H9 (cell line): Measurements from ENCODE around the gene TADA2B. TPM values are rescaled to one million over a fixed set of nuclear protein-coding genes. Genes with fewer than 3 reads are reported as not detected.

Source experiments
- DNase-seq: peaks from one replicate; pipeline ENCODE4 v3.0.0-alpha.2; 2017
- H2AFZ ChIP-seq: one replicate; pipeline ENCODE4 v1.6.1; 2013; ENCODE audit warnings: mild to moderate bottlenecking, low read length, control low read depth, moderate library complexity
- H2AK5ac ChIP-seq: 2 replicates; pipeline ENCODE4 v1.6.1; 2013; ENCODE audit warnings: low read length, control low read depth, mixed read lengths; ENCODE audit not compliant: insufficient read length
- H2BK120ac ChIP-seq: one replicate; pipeline ENCODE4 v1.6.1; 2013; ENCODE audit warnings: low read depth, mild to moderate bottlenecking, low read length, control low read depth, inconsistent platforms; ENCODE audit not compliant: poor library complexity, severe bottlenecking
- H2BK12ac ChIP-seq: 2 replicates; pipeline ENCODE4 v1.6.1; 2013; ENCODE audit warnings: low read length, control low read depth, mixed read lengths, low read depth; ENCODE audit not compliant: insufficient read length
- H2BK15ac ChIP-seq: 2 replicates; pipeline ENCODE4 v1.6.1; 2013; ENCODE audit warnings: low read depth, low read length, control low read depth
- H2BK20ac ChIP-seq: one replicate; pipeline ENCODE4 v1.6.1; 2013; ENCODE audit warnings: low read depth, mild to moderate bottlenecking, low read length, control low read depth, inconsistent platforms; ENCODE audit not compliant: poor library complexity, severe bottlenecking
- H2BK5ac ChIP-seq: 2 replicates; pipeline ENCODE4 v1.6.1; 2013; ENCODE audit warnings: low read length, control low read depth, mixed read lengths; ENCODE audit not compliant: insufficient read length
- H3K14ac ChIP-seq: 2 replicates; pipeline ENCODE4 v1.6.1; 2013; ENCODE audit warnings: low read length, control low read depth; ENCODE audit not compliant: insufficient read depth
- H3K18ac ChIP-seq: 2 replicates; pipeline ENCODE4 v1.6.1; 2013; ENCODE audit warnings: low read depth, mild to moderate bottlenecking, mixed read lengths, low read length, control low read depth; ENCODE audit not compliant: insufficient read length
- H3K23ac ChIP-seq: 2 replicates; pipeline ENCODE4 v1.6.1; 2013; ENCODE audit warnings: low read length, control low read depth, mixed read lengths, low read depth; ENCODE audit not compliant: insufficient read length
- H3K23me2 ChIP-seq: 2 replicates; pipeline ENCODE4 v1.6.1; 2013; ENCODE audit warnings: low read depth, mild to moderate bottlenecking, mixed read lengths, low read length, control low read depth; ENCODE audit not compliant: insufficient read length, poor library complexity, severe bottlenecking
- H3K27ac ChIP-seq: 2 replicates; pipeline ENCODE4 v1.5.1; 2013; ENCODE audit warnings: low read length, control low read depth, mixed read lengths, low read depth; ENCODE audit not compliant: insufficient read length
- H3K27me3 ChIP-seq: 2 replicates; pipeline ENCODE4 v1.6.1; 2013; ENCODE audit warnings: low read length, control low read depth, inconsistent platforms; ENCODE audit not compliant: insufficient read depth
- H3K4ac ChIP-seq: 2 replicates; pipeline ENCODE4 v1.6.1; 2013; ENCODE audit warnings: low read depth, mild to moderate bottlenecking, control low read depth, inconsistent platforms, low read length, moderate library complexity
- H3K4me1 ChIP-seq: 2 replicates; pipeline ENCODE4 v1.6.1; 2013; ENCODE audit warnings: low read length, control low read depth, inconsistent platforms; ENCODE audit not compliant: insufficient read depth
- H3K4me2 ChIP-seq: 2 replicates; pipeline ENCODE4 v1.6.1; 2013; ENCODE audit warnings: low read length, control low read depth, mixed read lengths; ENCODE audit not compliant: insufficient read length, insufficient read depth
- H3K56ac ChIP-seq: 2 replicates; pipeline ENCODE4 v1.6.1; 2013; ENCODE audit warnings: low read depth, mild to moderate bottlenecking, mixed read lengths, low read length, control low read depth; ENCODE audit not compliant: insufficient read length
- H3K79me1 ChIP-seq: 2 replicates; pipeline ENCODE4 v1.6.1; 2013; ENCODE audit warnings: low read depth, mild to moderate bottlenecking, moderate library complexity, low read length, control low read depth, inconsistent platforms; ENCODE audit not compliant: insufficient read depth, poor library complexity, severe bottlenecking
- H3K79me2 ChIP-seq: 2 replicates; pipeline ENCODE4 v1.6.1; 2013; ENCODE audit warnings: low read length, control low read depth, inconsistent platforms; ENCODE audit not compliant: insufficient read depth
- H3K9ac ChIP-seq: 2 replicates; pipeline ENCODE4 v1.6.1; 2013; ENCODE audit warnings: low read length, control low read depth, mixed read lengths; ENCODE audit not compliant: insufficient read length; ENCODE audit errors: extremely low read depth
- H3K9me3 ChIP-seq: one replicate; pipeline ENCODE4 v1.6.1; 2013; ENCODE audit warnings: low read depth, low read length, inconsistent platforms; ENCODE audit not compliant: control insufficient read depth
- H3T11ph ChIP-seq: one replicate; pipeline ENCODE4 v1.6.1; 2013; ENCODE audit warnings: mild to moderate bottlenecking, low read length, control low read depth, inconsistent platforms
- H4K20me1 ChIP-seq: one replicate; pipeline ENCODE4 v1.6.1; 2013; ENCODE audit not compliant: control insufficient read depth, insufficient read length, insufficient read depth
- H4K5ac ChIP-seq: 2 replicates; pipeline ENCODE4 v1.6.1; 2013; ENCODE audit warnings: low read depth, mild to moderate bottlenecking, mixed read lengths, low read length, control low read depth; ENCODE audit not compliant: insufficient read length
- H4K8ac ChIP-seq: replicated peaks from 2 replicates; pipeline ENCODE4 v1.6.1; 2013; ENCODE audit warnings: low read length, control low read depth, mixed read lengths, low read depth; ENCODE audit not compliant: insufficient read length
- H4K91ac ChIP-seq: 2 replicates; pipeline ENCODE4 v1.6.1; 2013; ENCODE audit warnings: low read depth, mild to moderate bottlenecking, moderate library complexity, mixed read lengths, low read length, control low read depth; ENCODE audit not compliant: insufficient read length
- H3K27ac Mint-ChIP-seq, 3 experiments: 2 replicates in 2 of 3; 3 replicates in 1 of 3; pipeline ENCODE4 v1.8.0; 2020 to 2021; ENCODE audit warnings: mixed read lengths in 3 of 3, mild to moderate bottlenecking in 1 of 3, moderate library complexity in 1 of 3
- H3K27me3 Mint-ChIP-seq: 2 replicates; pipeline ENCODE4 v1.8.0; 2021; ENCODE audit warnings: low read depth, mild to moderate bottlenecking, moderate library complexity, mixed read lengths
- H3K36me3 Mint-ChIP-seq, 3 experiments: 2 replicates in 2 of 3; 3 replicates in 1 of 3; pipeline ENCODE4 v1.8.0; 2020 to 2021; ENCODE audit warnings: low read depth in 3 of 3, mixed read lengths in 3 of 3; ENCODE audit not compliant: insufficient read depth in 1 of 3
- H3K4me1 Mint-ChIP-seq, 2 experiments: 2 replicates each; pipeline ENCODE4 v1.8.0; 2020; ENCODE audit warnings: mixed read lengths in 2 of 2
- H3K4me3 Mint-ChIP-seq, 2 experiments: 2 replicates in 1 of 2; 3 replicates in 1 of 2; pipeline ENCODE4 v1.8.0; 2020 to 2021; ENCODE audit warnings: mild to moderate bottlenecking in 2 of 2, mixed read lengths in 2 of 2, moderate library complexity in 1 of 2
- H3K9me3 Mint-ChIP-seq, 2 experiments: 2 replicates in 1 of 2; 3 replicates in 1 of 2; pipeline ENCODE4 v1.8.0; 2020; ENCODE audit warnings: mild to moderate bottlenecking in 2 of 2, mixed read lengths in 2 of 2, moderate library complexity in 1 of 2
- WGBS: extraction: QIAGEN DNeasy Blood & Tissue Kit; methylation state at CpG from one replicate; pipeline ENCODE4 v1.1.7; 2013; ENCODE audit warnings: missing lambda C conversion rate, low lambda C conversion rate, mixed read lengths; ENCODE audit not compliant: insufficient read length; ENCODE audit errors: extremely low coverage; 5-methylcytosine and 5-hydroxymethylcytosine counted together
- total RNA-seq: library from RNA; stranded (reverse); gene quantifications from 2 replicates; pipeline ENCODE4 v1.2.1, GENCODE V29; 2021
- TF ChIP-seq, protein P1 (sequence below): fragments of 200-600 bp; sonication (generic); conservative IDR thresholded peaks from 3 replicates; pipeline ENCODE4 v1.8.0; 2021; ENCODE audit warnings: antibody characterized with exemption, mild to moderate bottlenecking

Gene TADA2B
- total RNA-seq, 1 experiment from 2014 or later = 14.0 TPM

DNA sequence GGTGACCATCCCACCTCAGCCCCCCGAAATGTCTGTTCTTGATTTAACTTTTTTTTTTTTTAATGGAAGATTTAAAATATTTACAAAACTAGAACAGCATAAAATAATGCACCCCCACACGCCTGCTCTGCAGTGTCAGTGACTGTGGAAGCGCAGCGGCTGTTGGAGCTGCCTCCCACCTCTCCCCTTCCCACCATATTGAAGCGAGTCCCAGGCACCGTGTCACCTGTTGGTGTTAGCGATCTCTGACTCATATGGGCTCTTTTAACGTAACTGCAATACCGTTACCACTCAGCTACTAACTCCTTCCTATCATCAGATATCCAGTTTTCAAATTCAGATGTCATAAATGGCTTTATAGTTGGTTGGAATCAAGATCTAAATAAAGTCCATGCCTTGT is 17.1 kb upstream of the TADA2B start:
- H3K56ac ChIP-seq = no peak overlapping the region
- no peak overlapping the region for H3T11ph ChIP-seq
- H3K27me3 Mint-ChIP-seq = no peaks in the 10 kb centered on the region
- no peaks in the 10 kb centered on the region for H3K79me2 ChIP-seq
- no peak overlapping the region for H3K23ac ChIP-seq
- no peaks in the 10 kb centered on the region; the same call in 1 of the 2 replicates for H3K4me1 ChIP-seq
- H3K18ac ChIP-seq = no peak overlapping the region
- no peaks in the 10 kb centered on the region for H3K23me2 ChIP-seq
- DNase-seq = no peak
- H3K27ac Mint-ChIP-seq = peak overlapping the region in 2 of 3 experiments; percentile 44 to 66; a peak in 3 of 7 replicates
- WGBS = no CpG with 5 or more reads among the region's 9 CpGs
- H3K14ac ChIP-seq = no peak overlapping the region
- H4K5ac ChIP-seq = no peak overlapping the region
- no peak overlapping the region for H3K4me2 ChIP-seq
- TF ChIP-seq, protein P1, sequence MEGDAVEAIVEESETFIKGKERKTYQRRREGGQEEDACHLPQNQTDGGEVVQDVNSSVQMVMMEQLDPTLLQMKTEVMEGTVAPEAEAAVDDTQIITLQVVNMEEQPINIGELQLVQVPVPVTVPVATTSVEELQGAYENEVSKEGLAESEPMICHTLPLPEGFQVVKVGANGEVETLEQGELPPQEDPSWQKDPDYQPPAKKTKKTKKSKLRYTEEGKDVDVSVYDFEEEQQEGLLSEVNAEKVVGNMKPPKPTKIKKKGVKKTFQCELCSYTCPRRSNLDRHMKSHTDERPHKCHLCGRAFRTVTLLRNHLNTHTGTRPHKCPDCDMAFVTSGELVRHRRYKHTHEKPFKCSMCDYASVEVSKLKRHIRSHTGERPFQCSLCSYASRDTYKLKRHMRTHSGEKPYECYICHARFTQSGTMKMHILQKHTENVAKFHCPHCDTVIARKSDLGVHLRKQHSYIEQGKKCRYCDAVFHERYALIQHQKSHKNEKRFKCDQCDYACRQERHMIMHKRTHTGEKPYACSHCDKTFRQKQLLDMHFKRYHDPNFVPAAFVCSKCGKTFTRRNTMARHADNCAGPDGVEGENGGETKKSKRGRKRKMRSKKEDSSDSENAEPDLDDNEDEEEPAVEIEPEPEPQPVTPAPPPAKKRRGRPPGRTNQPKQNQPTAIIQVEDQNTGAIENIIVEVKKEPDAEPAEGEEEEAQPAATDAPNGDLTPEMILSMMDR = no peak
- H3K4me3 Mint-ChIP-seq = no peak overlapping the region
- H3K9ac ChIP-seq = no peak overlapping the region
- H2AFZ ChIP-seq = no peak overlapping the region
- no peak overlapping the region for H2AK5ac ChIP-seq
- H3K4ac ChIP-seq = no peak overlapping the region
- no peaks in the 10 kb centered on the region; a peak in 1 of 5 replicates for H3K9me3 Mint-ChIP-seq
- H3K27me3 ChIP-seq = no peaks in the 10 kb centered on the region
- H2BK120ac ChIP-seq = no peak overlapping the region
- no peak overlapping the region for H2BK15ac ChIP-seq
- no peaks in the 10 kb centered on the region for H3K79me1 ChIP-seq
- H4K8ac ChIP-seq = no peak overlapping the region
- H4K20me1 ChIP-seq = no peaks in the 10 kb centered on the region
- peaks cover 0 to 13% of the 10 kb centered on the region in 2 experiments; a peak in 2 of 4 replicates for H3K4me1 Mint-ChIP-seq
- H2BK12ac ChIP-seq = no peak overlapping the region
- no peak overlapping the region for H3K27ac ChIP-seq
- H3K36me3 Mint-ChIP-seq = peaks cover 27 to 68% (median 67%) of the 10 kb centered on the region in 3 experiments
- H3K9me3 ChIP-seq = no peaks in the 10 kb centered on the region
- no peak overlapping the region for H2BK5ac ChIP-seq
- H2BK20ac ChIP-seq = no peak overlapping the region
- H4K91ac ChIP-seq = no peak overlapping the region
